Nephron progenitor cell (in vitro differentiated cells): ENCODE measurements around the gene CTBS.
A peak's percentile ranks its signal among the peaks of the same experiment; 100 is the strongest.

ENCODE experiments used
- DNase-seq: peaks from one replicate; pipeline ENCODE4 v3.0.0; 2021
- H3K27ac Mint-ChIP-seq: 2 replicates; pipeline ENCODE4 v1.8.0; 2021; ENCODE audit warnings: mild to moderate bottlenecking, moderate library complexity, mixed read lengths
- H3K27me3 Mint-ChIP-seq: 2 replicates; pipeline ENCODE4 v1.8.0; 2021; ENCODE audit warnings: mild to moderate bottlenecking, low read depth, mixed read lengths; ENCODE audit not compliant: poor library complexity
- H3K36me3 Mint-ChIP-seq: 2 replicates; pipeline ENCODE4 v1.8.0; 2021; ENCODE audit warnings: low read depth, mixed read lengths
- H3K4me1 Mint-ChIP-seq: 2 replicates; pipeline ENCODE4 v1.8.0; 2021; ENCODE audit warnings: mixed read lengths
- H3K4me3 Mint-ChIP-seq: 2 replicates; pipeline ENCODE4 v1.8.0; 2021; ENCODE audit warnings: mild to moderate bottlenecking, moderate library complexity, mixed read lengths
- H3K9me3 Mint-ChIP-seq: 2 replicates; pipeline ENCODE4 v1.8.0; 2021; ENCODE audit warnings: mild to moderate bottlenecking, moderate library complexity, mixed read lengths
- CTCF ChIP-seq: fragments of 200-600 bp; sonication (generic); IDR thresholded peaks from 2 replicates; pipeline ENCODE4 v1.5.0; 2021; ENCODE audit warnings: antibody characterized with exemption

Gene CTBS

GRCh38 chr1:84615790-84616189 is 41.5 kb upstream of the CTBS start:
- Mint-ChIP-seq H3K9me3 (peaks cover 51% of the 10 kb centered on the region), H3K4me3 (no peak overlapping the region), H3K4me1 (peaks cover 36% of the 10 kb centered on the region), H3K27me3 (peaks cover 7% of the 10 kb centered on the region), H3K27ac (no peak overlapping the region), H3K36me3 (peaks cover 37% of the 10 kb centered on the region)
- DNase-seq: no peak
- no peak for TF ChIP-seq CTCF

GRCh38 chr1:84613887-84614286 is 39.6 kb upstream of the CTBS start:
- H3K4me3 Mint-ChIP-seq: no peak overlapping the region
- H3K9me3 Mint-ChIP-seq: peaks cover 63% of the 10 kb centered on the region
- H3K27ac Mint-ChIP-seq: no peak overlapping the region
- no peak for TF ChIP-seq CTCF
- H3K4me1 Mint-ChIP-seq: peaks cover 21% of the 10 kb centered on the region
- peaks cover 3% of the 10 kb centered on the region for H3K27me3 Mint-ChIP-seq
- H3K36me3 Mint-ChIP-seq: peaks cover 44% of the 10 kb centered on the region
- no peak for DNase-seq

- H3K9me3 Mint-ChIP-seq: peaks cover 71% of the 10 kb centered on the region
- DNase-seq: no peak
- H3K4me3 Mint-ChIP-seq: no peak overlapping the region
- TF ChIP-seq CTCF: no peak
- H3K4me1 Mint-ChIP-seq: peaks cover 21% of the 10 kb centered on the region
- H3K27ac Mint-ChIP-seq: no peak overlapping the region
- peaks cover 47% of the 10 kb centered on the region for H3K36me3 Mint-ChIP-seq
- H3K27me3 Mint-ChIP-seq: peaks cover 3% of the 10 kb centered on the region
These were observed 38.8 kb upstream of the CTBS start for GRCh38 chr1:84613026-84613425.

- no peak for TF ChIP-seq CTCF
- no peak for DNase-seq
These were observed 37.6 kb upstream of the CTBS start for GRCh38 chr1:84611796-84612195.

GRCh38 chr1:84611091-84611490 is 36.9 kb upstream of the CTBS start:
- no peak overlapping the region for H3K4me3 Mint-ChIP-seq
- H3K36me3 Mint-ChIP-seq: peaks cover 54% of the 10 kb centered on the region
- no peak for TF ChIP-seq CTCF
- H3K4me1 Mint-ChIP-seq: peaks cover 8% of the 10 kb centered on the region
- peaks cover 3% of the 10 kb centered on the region for H3K27me3 Mint-ChIP-seq
- H3K27ac Mint-ChIP-seq: peak overlapping the region; percentile 96
- H3K9me3 Mint-ChIP-seq: peaks cover 88% of the 10 kb centered on the region
- no peak for DNase-seq

More at GRCh38 chr1:84611796-84612195, 37.6 kb upstream of the CTBS start:
- H3K36me3 Mint-ChIP-seq: peaks cover 47% of the 10 kb centered on the region
- peaks cover 11% of the 10 kb centered on the region for H3K4me1 Mint-ChIP-seq
- H3K27me3 Mint-ChIP-seq: peaks cover 3% of the 10 kb centered on the region
- peaks cover 84% of the 10 kb centered on the region for H3K9me3 Mint-ChIP-seq
- H3K4me3 Mint-ChIP-seq: peak overlapping the region; percentile 18
- peak overlapping the region; percentile 96 for H3K27ac Mint-ChIP-seq

- peaks cover 93% of the 10 kb centered on the region for H3K9me3 Mint-ChIP-seq
- no peak overlapping the region for H3K27ac Mint-ChIP-seq
- peaks cover 54% of the 10 kb centered on the region for H3K36me3 Mint-ChIP-seq
- no peak for DNase-seq
- peaks cover 8% of the 10 kb centered on the region for H3K4me1 Mint-ChIP-seq
- no peak overlapping the region for H3K4me3 Mint-ChIP-seq
- no peaks in the 10 kb centered on the region for H3K27me3 Mint-ChIP-seq
- no peak for TF ChIP-seq CTCF
These were observed 32.7 kb upstream of the CTBS start for GRCh38 chr1:84606977-84607376.
